HG03039 (cell line): ENCODE measurements around the gene TEKT3.

ENCODE experiments used
- ATAC-seq: cut with Tn5 transposase; IDR thresholded peaks from one replicate; pipeline ENCODE4 v1.9.1; 2021; ENCODE audit warnings: mild to moderate bottlenecking, moderate library complexity; ENCODE audit not compliant: unreplicated experiment

TEKT3 gene

GRCh38 chr17:15298176-15298575, 43.2 kb downstream of the TEKT3 start:
- no peak for ATAC-seq

- no peak for ATAC-seq
These were observed 47.8 kb downstream of the TEKT3 start for GRCh38 chr17:15293558-15293957.

GRCh38 chr17:15291674-15292361, 49.6 kb downstream of the TEKT3 start:
- ATAC-seq, result no peak

- ATAC-seq, result no peak
These were observed 50.8 kb downstream of the TEKT3 start for GRCh38 chr17:15290605-15291004.

- no peak for ATAC-seq
These were observed 51.9 kb downstream of the TEKT3 start for GRCh38 chr17:15289285-15290183.

GRCh38 chr17:15288859-15289258, 52.5 kb downstream of the TEKT3 start:
- ATAC-seq, result no peak

- no peak for ATAC-seq
These were observed 53.7 kb downstream of the TEKT3 start for GRCh38 chr17:15287538-15288267.

- ATAC-seq, result no peak
These were observed 55.9 kb downstream of the TEKT3 start for GRCh38 chr17:15285466-15285865.

- ATAC-seq, result no peak
These were observed 56.9 kb downstream of the TEKT3 start for GRCh38 chr17:15284537-15284936.

GRCh38 chr17:15284107-15284506, 57.3 kb downstream of the TEKT3 start:
- ATAC-seq, result no peak

- ATAC-seq, result no peak
These were observed 59.5 kb downstream of the TEKT3 start for GRCh38 chr17:15281909-15282308.

- no peak for ATAC-seq
These were observed 62.4 kb downstream of the TEKT3 start for GRCh38 chr17:15278924-15279477.

GRCh38 chr17:15278380-15278779, 63.0 kb downstream of the TEKT3 start:
- no peak for ATAC-seq

GRCh38 chr17:15274017-15274416, 67.4 kb downstream of the TEKT3 start:
- no peak for ATAC-seq

GRCh38 chr17:15273141-15273793, 68.1 kb downstream of the TEKT3 start:
- ATAC-seq, result no peak

GRCh38 chr17:15271741-15272140, 69.7 kb downstream of the TEKT3 start:
- ATAC-seq, result no peak

GRCh38 chr17:15270628-15271381, 70.6 kb downstream of the TEKT3 start:
- no peak for ATAC-seq

GRCh38 chr17:15269780-15270089, 71.7 kb downstream of the TEKT3 start:
- no peak for ATAC-seq

GRCh38 chr17:15269087-15269779, 72.2 kb downstream of the TEKT3 start:
- no peak for ATAC-seq

GRCh38 chr17:15268461-15268860, 72.9 kb downstream of the TEKT3 start:
- no peak for ATAC-seq
